ENCODE measurements around the gene PAX7. TPM values are rescaled to one million over a fixed set of nuclear protein-coding genes. Genes with fewer than 3 reads are reported as not detected.

Gene PAX7
- total and polyA plus RNA-seq, 2 experiments from 2014 or later, result 0.03 TPM; not detected in 1

GRCh38 chr1:18776777-18777176, 146.1 kb downstream of the PAX7 start:
- no peaks in the 10 kb centered on the region for H4K20me1 ChIP-seq (replicated peaks; ENCODE audit: insufficient read depth)
- Mint-ChIP-seq H3K27me3 (ENCODE audit: insufficient read depth, low read depth, poor library complexity) (peaks cover 11% of the 10 kb centered on the region), H3K4me3 (no peak overlapping the region), H3K36me3 (ENCODE audit: low read depth) (no peaks in the 10 kb centered on the region), H3K4me1 (peaks cover 21% of the 10 kb centered on the region), H3K9me3 (no peaks in the 10 kb centered on the region), H3K27ac (no peak overlapping the region)
- no peaks in the 10 kb centered on the region for H3K9me2 ChIP-seq (ENCODE audit: insufficient read depth)
- H3K4me2 ChIP-seq, result no peak overlapping the region
- no peak overlapping the region for H3K27ac ChIP-seq (ENCODE audit: low read depth)
- no peaks in the 10 kb centered on the region for H3F3A ChIP-seq (replicated peaks; ENCODE audit: low read depth)
- H3K79me2 ChIP-seq (replicated peaks; ENCODE audit: insufficient read depth), result no peaks in the 10 kb centered on the region
- no peaks in the 10 kb centered on the region for H3K27me3 ChIP-seq (ENCODE audit: insufficient read depth)
- TF ChIP-seq EZH2 (IDR thresholded peaks at IDR 0.05; ENCODE audit: low read depth, unreplicated experiment) (no peak), REST (IDR thresholded peaks at IDR 0.05; ENCODE audit: unreplicated experiment) (no peak), EZH2phosphoT487 (IDR thresholded peaks at IDR 0.05; ENCODE audit: unreplicated experiment) (no peak), POLR2AphosphoS5 (IDR thresholded peaks at IDR 0.05; ENCODE audit: low read depth) (no peak), ZNF114 (CRISPR knock-in tag; IDR thresholded peaks at IDR 0.05) (no peak), NANOG (IDR thresholded peaks at IDR 0.05; ENCODE audit: borderline replicate concordance) (no peak), JUNB (IDR thresholded peaks at IDR 0.05; ENCODE audit: unreplicated experiment) (no peak), CTCF (conservative IDR thresholded peaks at IDR 0.05; ENCODE audit: low read depth in 2 of 2) (no peak), ZNF462 (CRISPR knock-in tag; IDR thresholded peaks at IDR 0.05) (no peak), STAT1 (IDR thresholded peaks at IDR 0.05; ENCODE audit: unreplicated experiment) (no peak)
- TF ChIP-seq, protein P1, sequence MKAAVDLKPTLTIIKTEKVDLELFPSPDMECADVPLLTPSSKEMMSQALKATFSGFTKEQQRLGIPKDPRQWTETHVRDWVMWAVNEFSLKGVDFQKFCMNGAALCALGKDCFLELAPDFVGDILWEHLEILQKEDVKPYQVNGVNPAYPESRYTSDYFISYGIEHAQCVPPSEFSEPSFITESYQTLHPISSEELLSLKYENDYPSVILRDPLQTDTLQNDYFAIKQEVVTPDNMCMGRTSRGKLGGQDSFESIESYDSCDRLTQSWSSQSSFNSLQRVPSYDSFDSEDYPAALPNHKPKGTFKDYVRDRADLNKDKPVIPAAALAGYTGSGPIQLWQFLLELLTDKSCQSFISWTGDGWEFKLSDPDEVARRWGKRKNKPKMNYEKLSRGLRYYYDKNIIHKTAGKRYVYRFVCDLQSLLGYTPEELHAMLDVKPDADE (IDR thresholded peaks at IDR 0.05), result no peak
- ATAC-seq (peak; percentile 66), DNase-seq (ENCODE audit: low spot score) (peak; percentile 24)
- H3K4me3 ChIP-seq, result no peak overlapping the region
- H3K36me3 ChIP-seq (ENCODE audit: insufficient read depth), result no peaks in the 10 kb centered on the region
- H2AFZ ChIP-seq, result peak overlapping the region; percentile 38; the same call in 1 of the 2 replicates
- peaks cover 5% of the 10 kb centered on the region; the same call in 1 of the 2 replicates for H3K4me1 ChIP-seq (ENCODE audit: insufficient read depth)
